ENCODE results near the gene VEGFA. TPM values are rescaled to one million over a fixed set of nuclear protein-coding genes. Genes with fewer than 3 reads are reported as not detected.

VEGFA gene
- polyA plus RNA-seq, 4 donors, result 106 to 336 (median 279) TPM

GRCh38 chr6:43799551-43800297 lies 29.7 kb downstream of the VEGFA start:
- no peak for DNase-seq (ENCODE audit: low read depth in 4 of 4, low spot score in 3 of 4)

GRCh38 chr6:43800298-43800623 lies 30.2 kb downstream of the VEGFA start:
- no peak for DNase-seq (ENCODE audit: low read depth in 4 of 4, low spot score in 3 of 4)

DNA sequence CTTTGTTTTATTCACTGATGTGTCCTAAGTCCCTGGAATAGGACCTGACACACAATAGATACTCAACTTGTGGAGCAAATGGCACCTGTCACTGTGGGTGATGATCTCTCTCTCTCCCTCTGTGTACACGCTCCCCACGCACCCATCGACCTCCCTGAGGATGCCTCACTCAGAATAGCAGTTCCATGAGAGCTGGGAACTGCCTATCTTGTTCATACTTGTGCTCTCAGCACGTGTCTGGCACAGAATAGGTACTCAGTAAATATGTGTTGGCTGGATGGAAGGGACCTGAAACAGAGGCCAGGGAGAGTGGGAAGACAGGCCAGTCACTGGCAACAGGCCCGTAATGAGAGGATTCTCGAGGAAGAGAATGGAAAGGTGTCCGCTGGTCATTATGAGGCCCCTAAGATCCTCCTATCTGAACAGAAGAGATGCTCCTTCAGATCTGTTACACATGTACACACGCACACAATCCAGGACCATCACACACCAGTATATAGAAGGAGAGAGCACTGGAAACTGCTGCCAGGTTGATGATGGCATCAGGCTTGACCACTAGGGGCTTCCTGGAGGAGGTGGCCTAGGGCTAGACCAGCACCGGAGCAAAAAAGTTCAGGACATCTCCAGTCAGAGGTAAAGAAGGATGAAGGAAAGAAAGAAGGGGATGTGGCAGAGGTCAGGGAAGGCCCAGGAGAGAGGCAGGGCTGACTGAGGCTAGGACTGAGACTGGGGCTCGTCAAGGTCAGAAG lies 30.9 kb downstream of the VEGFA start:
- DNase-seq (ENCODE audit: low read depth in 4 of 4, low spot score in 3 of 4), result no peak

GRCh38 chr6:43801495-43802181 lies 31.6 kb downstream of the VEGFA start:
- DNase-seq (ENCODE audit: low read depth in 4 of 4, low spot score in 3 of 4), result no peak

GRCh38 chr6:43803055-43803782 lies 33.2 kb downstream of the VEGFA start:
- DNase-seq (ENCODE audit: low read depth in 4 of 4, low spot score in 3 of 4), result no peak

- no peak for DNase-seq (ENCODE audit: low read depth in 4 of 4, low spot score in 3 of 4)
Measured at GRCh38 chr6:43803783-43804549, 34.0 kb downstream of the VEGFA start.

GRCh38 chr6:43804550-43805223 lies 34.7 kb downstream of the VEGFA start:
- DNase-seq (ENCODE audit: low read depth in 4 of 4, low spot score in 3 of 4), result no peak

DNA sequence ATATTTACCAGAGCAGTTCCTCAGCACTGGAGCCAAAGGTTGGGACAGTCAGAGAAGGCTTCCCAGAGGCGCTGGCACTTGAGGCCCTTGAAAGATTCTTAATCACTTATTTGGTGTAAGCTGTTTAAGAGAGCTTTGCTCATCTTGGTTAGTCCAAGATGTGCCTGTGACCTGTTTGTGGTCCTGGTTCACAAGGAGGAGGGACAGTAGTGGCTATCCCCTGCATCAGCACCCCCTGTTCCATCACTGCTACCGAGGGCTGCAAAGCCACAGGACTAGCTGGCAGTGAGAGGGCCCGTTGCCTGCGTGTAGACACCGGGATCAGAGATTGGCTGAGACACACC lies 35.7 kb downstream of the VEGFA start:
- no peak for DNase-seq (ENCODE audit: low read depth in 4 of 4, low spot score in 3 of 4)

DNA sequence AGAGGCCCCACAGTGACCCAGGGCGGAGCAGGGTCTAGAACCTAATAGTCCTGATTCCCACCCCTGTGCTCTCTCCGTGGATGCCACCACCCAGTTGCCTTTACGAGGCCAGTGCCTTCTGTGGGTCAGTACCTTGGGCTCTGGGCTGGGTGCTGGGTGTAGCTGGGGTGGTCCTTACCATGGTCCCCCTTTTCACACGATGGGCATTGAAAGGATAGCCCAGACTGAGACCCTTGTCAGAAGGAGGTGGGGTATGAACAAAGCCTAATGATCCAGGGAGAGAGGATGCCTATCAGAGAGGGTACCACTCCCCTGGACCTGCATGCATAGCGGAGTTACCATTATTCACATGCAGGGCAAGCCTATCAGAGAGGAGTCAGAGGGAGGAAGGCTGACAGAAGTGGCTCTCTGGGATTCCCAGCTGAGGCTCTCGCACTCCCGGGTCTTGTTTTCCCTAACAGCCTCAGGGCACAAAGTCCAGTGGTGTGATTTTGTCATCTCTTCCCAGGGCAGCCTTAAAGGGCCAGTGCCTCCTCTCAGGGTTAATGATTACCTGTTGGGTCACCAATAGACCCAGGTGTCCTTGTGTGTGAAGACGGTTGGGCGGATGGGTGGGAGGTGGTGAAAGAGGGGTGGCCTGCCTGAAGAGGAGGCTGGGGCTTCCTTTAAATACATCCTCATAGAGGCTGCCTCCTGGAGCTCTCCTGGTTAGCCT lies 36.2 kb downstream of the VEGFA start:
- no peak for DNase-seq (ENCODE audit: low read depth in 4 of 4, low spot score in 3 of 4)

DNA sequence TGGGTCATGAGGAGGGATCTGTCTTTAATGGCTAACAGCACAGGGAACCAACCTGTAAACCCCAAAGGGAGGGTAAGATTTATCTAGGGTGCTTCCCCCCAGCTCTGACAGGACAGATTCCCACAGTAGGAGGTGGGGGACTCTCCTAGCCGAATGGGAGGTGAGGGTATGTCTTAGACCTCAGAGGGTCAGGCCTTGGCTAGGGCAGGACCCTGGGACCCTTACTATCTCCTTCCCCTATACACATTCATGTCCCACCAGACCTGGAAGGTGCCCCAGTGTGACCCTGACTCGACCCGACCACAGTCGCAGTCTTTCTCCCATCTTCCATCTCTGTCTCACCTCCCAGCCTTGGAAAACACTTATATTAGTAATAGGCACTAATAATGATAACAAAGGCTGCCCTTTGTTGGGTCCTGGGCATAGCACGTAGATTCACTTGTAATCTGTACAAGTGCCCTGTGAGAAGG lies 36.8 kb downstream of the VEGFA start:
- no peak for DNase-seq (ENCODE audit: low read depth in 4 of 4, low spot score in 3 of 4)

GRCh38 chr6:43807228-43808061 lies 37.4 kb downstream of the VEGFA start:
- no peak for DNase-seq (ENCODE audit: low read depth in 4 of 4, low spot score in 3 of 4)

- no peak for DNase-seq (ENCODE audit: low read depth in 4 of 4, low spot score in 3 of 4)
Measured at GRCh38 chr6:43808412-43808811, 38.4 kb downstream of the VEGFA start.

DNA sequence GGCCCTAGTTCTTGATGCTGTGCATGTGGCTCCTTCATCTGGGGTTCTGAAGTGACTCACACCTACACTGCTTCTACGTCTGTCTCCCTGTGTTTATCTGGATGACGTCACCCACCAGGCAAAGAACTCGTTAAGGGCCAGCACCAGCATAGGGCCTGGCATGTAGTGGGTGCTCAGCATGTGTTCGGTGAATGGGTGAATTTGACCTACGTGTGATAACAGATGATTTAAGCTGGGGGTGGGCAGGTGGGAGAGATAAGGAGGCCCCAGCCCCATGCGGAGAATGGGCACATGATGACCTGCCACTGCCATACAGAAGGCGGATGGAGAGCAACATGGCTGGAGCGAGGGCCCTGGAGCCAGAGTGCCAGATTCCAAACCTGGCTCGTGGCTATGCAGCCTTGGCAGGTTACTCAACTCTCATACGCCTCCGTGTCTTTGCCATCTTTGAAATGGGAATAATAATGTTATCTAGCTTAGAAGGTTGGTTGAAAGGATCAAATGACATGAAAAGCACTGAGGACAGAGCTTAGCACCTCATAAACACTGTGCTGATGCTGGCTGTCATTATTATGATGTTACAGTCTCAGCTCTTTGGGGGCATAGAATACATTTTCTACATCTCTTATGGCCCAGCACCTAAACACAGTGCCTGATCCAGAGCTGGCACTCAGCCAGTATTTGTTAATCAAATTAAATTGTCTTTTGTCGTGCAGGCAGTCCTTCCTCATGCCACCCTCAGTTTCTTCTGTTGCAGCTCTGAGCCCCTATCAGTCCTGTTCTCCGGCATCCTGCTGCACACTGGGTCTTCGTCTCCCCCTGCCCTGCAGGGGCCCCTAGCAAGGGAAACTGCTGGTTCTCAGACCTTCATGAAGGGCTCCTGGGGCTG lies 39.6 kb downstream of the VEGFA start:
- DNase-seq (ENCODE audit: low read depth in 4 of 4, low spot score in 3 of 4), result no peak

DNA sequence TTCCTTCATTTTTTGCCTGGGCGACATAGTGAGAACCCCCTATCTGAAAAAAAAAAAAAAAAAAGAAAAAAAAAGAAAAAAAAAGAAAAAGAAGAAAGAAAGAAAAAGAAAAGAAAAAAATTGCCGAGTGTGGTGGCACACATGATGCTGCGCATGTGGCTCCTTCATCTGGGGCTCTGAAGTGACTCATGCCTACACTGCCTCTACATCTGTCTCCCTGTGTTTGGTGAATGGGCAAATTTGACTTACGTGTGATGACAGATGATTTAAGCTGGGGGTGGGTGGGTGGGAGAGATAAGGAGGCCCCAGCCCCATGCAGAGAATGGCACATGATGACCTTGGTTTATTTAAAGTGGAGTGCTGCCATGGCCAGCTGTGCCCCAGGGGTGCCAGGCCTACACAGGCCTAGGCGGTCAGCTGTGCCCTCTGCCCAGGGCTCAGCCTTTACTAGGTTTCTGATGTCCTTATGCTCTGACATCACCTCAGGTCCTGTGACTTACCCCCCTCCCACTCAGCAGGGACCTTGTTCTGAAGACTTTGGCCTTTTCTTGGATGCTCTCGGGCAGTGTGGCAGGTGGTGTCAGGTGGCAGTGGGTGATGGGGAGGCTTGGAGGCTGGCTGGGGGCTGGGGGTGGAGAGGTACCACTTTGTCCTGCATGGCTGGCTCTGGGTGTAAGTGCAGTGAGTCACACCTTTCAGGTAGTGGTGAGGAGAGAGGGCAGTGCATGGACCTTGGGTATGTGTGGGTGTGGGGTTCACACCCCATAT lies 41.1 kb downstream of the VEGFA start:
- DNase-seq (ENCODE audit: low read depth in 4 of 4, low spot score in 3 of 4), result no peak

DNA sequence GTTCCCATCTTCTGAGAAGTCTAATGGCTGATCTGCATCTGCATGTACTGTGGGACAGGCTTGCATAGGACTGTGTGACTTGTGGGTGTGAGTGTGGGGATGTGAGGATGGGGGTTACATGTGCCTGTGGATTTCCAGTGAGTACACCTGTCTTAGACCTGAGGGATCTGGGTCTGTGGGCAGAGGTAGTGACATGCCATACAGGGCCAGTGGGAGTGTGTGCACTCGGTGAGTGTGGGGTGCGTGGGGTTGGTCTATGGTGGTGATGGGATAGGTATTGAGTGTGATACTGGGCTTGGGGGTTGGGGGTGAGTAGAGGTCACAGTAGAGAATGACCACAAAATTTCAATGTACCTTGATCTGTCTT lies 41.7 kb downstream of the VEGFA start:
- no peak for DNase-seq (ENCODE audit: low read depth in 4 of 4, low spot score in 3 of 4)

DNA sequence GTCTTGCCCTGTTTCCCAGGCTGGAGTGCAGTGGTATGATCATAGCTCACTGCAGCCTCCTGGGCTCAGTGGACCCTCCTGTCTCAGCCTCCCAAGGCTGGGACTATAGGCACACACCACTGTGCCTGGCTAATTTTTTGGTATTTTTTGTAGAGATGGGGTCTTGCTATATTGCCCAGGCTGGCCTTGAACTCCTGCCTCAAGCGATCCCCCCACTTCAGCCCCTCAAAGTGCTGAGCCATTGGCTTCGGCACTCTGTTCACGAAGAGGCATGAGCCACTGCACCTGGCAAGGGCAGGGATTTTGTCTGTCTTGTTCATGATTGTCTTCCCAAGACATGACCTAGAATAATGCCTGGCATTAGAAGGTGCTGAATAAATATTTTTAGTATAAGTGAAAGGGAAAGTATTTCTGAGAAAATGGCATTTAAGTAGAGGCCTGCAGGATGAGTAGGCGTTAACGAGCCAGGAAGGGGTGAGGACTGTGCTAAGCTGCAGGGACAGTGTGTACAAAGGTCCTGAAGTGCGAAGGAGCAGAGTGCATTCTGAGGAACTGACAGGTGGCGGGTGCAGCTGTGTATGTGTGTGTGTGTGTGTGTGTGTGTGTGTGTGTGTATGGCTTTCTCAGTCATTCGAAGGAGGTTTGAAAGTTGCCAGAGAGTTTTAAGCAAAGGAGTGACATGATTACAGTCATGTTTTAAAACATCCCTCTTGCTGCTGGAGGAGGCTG lies 43.0 kb downstream of the VEGFA start:
- DNase-seq (ENCODE audit: low read depth in 4 of 4, low spot score in 3 of 4), result no peak

All from left renal pelvis (tissue), 4 donors.